Measurements from ENCODE around the gene ADPRHL1.

GRCh38 chr13:113423520-113424163 lies 29.6 kb downstream of the ADPRHL1 start:
- TF ChIP-seq GABPB1 (CRISPR knock-in tag; IDR thresholded peaks at IDR 0.05) (no peak), STAT6 (CRISPR knock-in tag; conservative IDR thresholded peaks at IDR 0.05; ENCODE audit: low read depth) (no peak), CTCF (IDR thresholded peaks at IDR 0.05) (no peak), USF1 (CRISPR knock-in tag; IDR thresholded peaks at IDR 0.05) (no peak), MAX (CRISPR knock-in tag; IDR thresholded peaks at IDR 0.05) (no peak), USF2 (CRISPR knock-in tag; IDR thresholded peaks at IDR 0.05) (no peak), ATF3 (CRISPR knock-in tag; conservative IDR thresholded peaks at IDR 0.05) (no peak), E2F1 (CRISPR knock-in tag; IDR thresholded peaks at IDR 0.05) (no peak), MXD4 (CRISPR knock-in tag; IDR thresholded peaks at IDR 0.05; ENCODE audit: borderline replicate concordance) (no peak), NR3C1 (CRISPR knock-in tag; conservative IDR thresholded peaks at IDR 0.05; ENCODE audit: low read depth) (no peak), ZNF416 (CRISPR knock-in tag; IDR thresholded peaks at IDR 0.05) (no peak)
